HG03175 (cell line): ENCODE results near the gene VSIG10L2.

ENCODE experiments used
- ATAC-seq: cut with Tn5 transposase; IDR thresholded peaks from one replicate; pipeline ENCODE4 v1.9.1; 2021; ENCODE audit warnings: mild to moderate bottlenecking, moderate library complexity; ENCODE audit not compliant: unreplicated experiment

The VSIG10L2 gene

DNA sequence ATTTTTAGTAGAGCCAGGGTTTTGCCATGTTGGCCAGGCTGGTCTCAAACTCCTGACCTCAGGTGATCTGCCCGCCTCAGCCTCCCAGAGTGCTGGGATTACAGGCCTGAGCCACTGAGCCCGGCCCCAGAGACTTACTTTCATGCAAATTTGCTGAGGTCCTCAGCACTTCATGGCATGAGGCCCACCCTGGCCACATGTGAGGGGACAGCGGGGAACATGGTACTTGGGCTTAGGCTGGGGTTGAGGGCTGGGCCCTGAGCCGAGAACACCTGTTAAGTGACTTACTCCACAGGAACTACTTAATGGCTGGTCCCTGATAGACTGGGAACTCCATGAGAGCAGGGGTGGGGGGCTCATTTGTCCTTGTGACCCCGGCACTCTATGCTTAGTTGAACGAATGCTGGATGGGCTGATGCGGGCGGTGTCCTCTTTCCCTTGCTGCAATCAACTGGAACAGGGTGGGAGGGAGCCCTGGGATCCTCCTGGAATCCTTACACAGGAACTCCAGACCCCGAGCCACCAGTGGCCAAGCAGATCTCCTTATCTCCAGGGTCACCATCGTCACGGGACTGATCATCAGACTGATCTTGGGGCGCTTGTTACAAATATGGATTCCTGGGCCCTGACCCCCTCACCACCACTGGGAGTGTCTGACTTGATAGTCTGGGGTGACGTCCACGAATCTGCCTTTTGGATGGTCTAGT, 1.0 kb downstream of the VSIG10L2 start:
- ATAC-seq = no peak

DNA sequence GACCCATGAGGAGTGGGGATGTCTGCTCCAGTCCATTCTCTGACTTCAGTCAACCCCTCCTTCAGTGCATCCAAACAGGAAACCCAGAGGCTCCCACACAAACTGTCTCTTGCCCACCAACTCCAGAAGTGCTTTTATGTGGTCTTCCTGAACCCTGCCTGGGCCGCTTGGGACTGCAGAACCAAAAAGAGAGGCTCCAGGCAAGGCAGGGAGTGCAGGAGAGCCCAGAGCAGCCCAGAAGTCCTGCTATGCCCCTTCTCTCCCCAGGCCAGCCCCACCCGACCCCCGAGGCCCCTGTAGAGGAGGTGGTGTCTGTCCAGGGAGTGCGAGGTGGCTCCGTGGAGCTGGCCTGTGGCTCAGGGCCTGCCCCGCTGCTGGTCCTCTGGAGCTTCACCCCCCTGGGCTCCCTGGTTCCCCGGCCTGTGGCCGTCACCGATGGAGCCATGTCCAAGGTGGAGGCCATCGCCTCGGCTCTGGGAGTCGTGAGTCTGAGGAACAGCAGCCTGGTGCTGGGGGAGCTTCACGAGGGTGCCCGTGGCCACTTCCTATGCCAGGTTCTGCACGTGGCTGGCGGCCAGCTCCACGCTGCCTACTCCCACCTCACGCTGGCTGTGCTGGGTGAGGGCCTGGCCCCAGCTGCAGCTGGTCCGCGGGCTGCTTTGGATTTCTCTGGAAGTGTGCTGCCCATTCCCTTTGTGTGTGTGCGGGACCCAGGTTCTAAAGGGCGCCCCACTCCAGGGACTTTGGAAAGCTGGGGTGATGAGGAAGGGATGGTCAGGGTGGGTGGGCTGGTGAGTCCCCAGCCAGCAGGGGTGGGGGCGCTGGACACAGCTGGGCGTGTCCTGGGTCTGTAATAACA, 1.8 kb downstream of the VSIG10L2 start:
- no peak for ATAC-seq

DNA sequence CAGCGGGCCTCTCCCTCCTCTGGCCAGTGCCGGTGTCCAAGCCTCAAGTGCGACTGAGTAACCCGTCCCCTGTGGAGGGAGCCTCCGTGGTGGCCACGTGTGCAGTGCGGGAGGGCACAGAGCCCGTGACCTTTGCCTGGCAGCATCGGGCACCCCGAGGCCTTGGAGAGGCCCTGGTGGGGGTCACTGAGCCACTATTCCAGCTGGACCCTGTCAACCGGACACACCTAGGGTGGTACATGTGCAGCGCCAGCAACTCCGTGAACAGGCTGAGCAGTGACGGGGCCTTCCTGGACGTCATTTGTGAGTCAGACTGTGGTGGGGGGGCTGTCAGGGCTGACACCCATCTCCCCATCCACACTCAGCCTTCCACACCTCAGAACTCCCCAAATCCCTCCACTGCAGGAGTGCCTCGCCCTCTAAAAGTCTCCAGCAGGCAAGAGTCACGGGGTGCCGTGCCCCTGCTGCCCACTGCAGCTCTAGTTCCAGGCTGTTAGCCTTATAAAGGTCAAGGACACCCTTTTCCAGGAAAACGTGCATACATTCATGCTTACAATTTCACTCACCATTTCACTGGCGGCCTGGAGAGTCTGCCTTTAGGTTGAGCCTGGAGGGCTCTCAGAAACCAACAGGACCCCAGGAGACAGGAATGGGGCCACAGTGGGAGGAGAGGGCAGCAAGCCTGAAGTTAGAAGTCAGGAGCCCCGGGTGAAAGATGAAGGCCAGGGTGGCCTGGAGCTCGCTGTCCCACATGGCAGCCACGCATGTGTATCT, 2.6 kb downstream of the VSIG10L2 start:
- no peak for ATAC-seq

DNA sequence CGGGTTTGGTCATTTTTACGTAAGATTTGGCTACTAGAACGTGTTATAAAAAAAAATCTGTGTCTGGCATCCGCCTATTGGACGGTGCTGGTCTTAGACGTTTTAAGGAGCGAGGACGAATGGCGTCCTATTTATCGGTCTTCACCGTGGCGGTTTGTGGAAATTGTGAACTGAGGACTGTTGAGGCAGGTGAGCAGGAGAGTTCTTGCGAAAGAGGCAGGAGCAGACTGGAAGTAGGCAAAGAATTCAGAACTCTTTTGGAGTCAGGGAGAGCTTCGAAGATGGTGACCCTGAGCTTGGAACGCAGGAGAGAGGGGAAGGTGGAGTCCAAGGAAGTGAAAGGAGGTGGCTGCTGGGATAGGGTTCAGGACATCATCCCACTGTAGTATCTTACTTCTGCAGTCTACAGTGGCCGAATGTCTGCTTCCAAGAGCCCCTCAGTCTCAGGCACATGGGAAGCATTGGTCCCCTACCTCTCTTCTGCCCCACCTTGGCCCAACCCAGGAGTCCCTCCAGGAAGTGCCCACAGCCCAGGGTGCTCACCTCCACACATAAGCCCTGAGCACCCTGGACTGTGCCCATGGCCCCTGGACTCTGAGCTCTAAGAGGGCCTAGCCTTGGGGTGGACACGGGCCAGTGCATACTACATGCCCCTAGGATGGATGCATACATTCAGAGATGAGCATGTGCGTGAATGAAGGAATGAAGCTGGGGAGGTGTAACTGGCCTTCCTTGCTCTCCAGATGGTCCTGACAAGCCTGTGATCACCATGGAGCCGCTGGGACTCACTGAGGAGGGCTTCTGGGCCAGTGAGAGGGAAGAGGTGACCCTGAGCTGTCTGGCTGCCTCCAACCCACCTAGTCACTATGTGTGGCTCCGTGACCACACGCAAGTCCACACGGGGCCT, 3.7 kb downstream of the VSIG10L2 start:
- ATAC-seq = no peak

DNA sequence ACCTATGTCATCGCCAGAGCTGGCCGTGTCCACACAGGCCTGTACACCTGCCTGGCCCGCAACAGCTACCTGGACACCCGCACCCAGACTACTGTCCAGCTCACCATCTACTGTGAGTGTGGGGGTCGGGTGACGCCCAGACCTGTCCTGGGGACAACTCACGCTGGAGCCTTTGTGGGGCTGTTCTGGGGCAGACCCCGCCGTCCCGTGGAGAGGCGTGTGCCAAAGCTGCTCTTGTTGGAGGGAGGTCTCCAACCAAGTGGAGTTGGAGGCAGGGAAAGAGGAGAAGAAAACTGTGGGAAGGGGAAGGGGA, 4.3 kb downstream of the VSIG10L2 start:
- no peak for ATAC-seq

DNA sequence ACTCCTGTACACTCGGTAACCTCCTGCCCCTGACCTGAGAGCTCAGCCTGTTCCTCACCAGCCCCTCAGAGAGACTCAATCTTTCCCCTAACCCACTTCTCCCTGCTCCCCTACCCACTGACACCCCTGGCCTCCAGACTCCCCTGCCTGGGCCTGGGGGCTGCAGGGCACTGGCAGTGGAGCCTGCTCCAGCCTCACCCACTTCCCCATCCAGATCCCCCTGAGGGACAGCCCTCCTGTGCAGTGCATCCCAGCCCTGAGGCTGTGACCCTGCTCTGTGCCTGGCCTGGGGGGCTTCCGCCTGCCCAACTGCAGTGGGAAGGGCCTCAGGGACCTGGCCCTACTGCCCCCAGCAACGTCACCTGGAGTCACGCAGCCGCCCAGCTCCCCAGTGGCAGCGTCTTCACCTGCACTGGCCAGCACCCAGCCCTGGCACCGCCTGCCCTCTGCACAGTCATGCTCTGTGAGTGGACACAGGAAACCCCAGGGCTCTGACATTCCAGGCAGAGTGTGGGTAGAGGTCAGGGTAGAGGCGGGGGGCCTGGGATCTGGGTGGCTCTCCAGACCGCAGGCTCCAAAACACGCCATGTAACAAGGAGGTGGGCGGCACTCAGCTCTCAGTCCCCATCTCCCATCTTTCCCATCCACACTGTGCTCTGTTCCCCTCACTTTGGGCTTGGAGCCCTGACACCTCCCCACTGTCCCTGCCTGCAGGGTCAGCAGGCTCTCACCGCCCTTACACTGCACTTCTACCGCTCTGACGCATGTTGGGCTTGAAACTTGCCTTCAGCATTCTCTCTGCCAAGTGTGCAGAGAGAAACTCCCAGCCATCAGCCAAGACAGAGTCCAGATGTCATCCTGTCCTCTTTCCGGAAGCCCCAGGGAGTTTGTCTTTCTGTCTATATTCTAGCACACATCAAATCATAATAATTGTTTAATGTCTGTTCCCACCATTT, 5.1 kb downstream of the VSIG10L2 start:
- no peak for ATAC-seq

DNA sequence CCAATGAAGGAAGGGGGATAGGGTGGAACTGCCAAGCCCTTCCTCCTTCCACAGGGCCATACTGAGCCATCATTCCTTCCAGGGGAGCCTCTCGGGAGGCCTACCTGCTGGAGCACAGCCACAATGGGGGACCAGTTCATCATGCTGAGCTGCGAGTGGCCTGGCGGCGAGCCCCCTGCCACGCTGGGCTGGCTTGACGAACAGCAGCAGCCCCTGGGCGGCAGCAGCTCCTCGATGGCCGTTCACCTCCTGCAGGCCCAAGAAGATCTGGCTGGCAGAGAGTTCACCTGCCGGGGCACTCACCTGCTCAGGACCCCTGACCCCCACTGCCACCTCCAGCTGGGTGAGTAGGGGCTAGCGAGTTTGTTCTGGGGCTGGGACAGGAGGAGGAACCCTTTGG, 5.9 kb downstream of the VSIG10L2 start:
- ATAC-seq = no peak

DNA sequence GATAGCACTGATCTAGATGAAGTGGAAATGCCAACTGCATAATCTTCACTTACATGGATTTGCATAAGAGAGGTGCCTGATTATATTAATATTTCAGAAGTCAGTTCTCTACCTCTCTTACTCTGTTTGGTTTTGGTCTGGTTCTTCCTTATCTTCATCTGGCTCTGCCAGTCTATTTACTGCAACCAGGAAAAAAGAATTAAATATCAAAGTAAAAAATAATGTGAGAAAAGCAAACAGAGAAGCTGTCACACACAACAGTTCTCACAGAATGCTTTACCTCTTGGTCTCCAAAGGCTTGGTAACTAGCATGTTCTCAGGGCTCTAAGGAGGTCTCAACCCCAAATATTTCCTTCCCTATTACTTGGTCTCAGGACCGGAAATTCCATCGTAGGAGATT, 6.7 kb downstream of the VSIG10L2 start:
- ATAC-seq = no peak

DNA sequence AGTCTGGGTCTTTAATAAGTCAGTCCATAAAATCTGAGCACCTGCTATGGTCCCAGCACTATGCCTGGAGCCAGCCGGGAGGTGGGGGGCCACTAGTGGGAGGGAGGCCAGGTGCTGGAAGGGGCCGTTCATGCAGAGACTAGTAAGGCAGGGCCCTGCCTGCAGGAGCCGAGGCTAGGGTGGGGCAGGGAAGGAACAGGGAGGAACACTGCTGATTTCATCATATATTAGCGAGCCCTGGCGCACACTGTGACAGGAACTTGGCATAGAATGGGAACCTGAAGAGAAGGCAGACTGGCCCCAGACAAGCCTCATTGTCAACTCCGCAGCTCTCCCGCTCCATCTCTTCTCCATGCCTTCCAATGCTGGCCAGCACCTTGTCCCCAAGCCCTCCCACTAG, 7.1 kb downstream of the VSIG10L2 start:
- no peak for ATAC-seq

DNA sequence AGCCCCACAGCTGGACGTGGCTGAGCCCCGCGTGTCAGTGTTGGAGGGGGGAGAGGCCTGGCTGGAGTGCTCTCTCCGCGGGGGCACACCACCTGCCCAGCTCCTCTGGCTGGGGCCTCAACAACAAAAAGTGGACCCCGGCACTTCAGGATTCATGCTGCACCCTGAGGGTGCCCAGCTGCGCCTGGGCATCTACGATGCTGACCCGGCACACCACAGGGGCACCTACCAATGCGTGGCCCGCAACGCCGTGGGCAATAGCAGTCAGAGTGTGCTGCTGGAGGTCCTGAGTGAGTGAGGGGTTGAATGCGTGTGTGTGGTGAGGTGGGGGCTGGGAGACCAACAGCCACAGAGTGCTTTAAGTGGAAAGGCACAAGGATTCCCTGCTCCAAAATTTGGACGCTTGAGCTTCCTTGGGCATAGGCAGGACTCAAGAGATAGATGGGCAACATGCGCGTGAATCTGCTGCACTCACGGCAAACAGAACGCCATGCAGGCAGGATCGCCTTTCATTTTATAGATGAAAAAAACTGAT, 7.6 kb downstream of the VSIG10L2 start:
- ATAC-seq = no peak

DNA sequence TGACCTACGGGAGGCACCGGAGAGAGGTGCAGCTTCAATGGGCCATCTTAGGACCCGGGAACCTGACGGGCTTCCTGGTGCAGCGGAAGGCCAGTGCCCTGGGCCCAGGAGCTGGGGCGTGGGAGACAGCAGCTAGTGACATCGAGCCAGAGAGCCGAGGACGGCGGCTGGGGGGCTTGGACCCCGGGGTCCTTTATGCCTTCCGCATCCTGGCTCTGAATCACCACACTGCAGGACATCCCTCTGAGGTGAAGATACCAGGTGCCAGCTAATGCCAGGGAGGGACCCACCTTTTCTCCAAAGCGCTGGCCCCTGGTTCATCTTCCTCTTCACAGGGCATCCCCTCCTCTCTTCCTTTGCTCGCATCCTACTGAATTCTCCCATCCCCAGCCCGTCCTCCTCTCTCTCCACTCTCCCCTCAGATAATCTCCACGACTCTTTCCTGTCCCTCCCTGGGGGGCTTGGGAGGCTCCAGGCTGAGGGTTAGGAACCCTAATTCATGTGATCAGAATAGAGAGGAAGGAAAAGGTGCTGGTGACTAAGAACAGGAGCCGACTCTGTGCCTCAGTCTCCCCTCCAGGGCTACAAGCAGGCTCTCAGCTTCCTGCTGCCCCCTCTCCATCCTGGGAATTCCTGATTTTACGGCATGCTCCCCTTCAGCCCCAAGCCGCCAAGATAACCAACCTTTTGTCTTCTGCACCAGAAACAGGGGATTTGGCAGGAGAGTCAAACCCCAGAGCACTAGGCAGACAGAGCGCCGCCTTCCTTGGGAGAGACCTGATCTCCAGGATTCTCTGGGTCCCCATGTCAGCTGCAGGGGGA, 8.5 kb downstream of the VSIG10L2 start:
- ATAC-seq = no peak

DNA sequence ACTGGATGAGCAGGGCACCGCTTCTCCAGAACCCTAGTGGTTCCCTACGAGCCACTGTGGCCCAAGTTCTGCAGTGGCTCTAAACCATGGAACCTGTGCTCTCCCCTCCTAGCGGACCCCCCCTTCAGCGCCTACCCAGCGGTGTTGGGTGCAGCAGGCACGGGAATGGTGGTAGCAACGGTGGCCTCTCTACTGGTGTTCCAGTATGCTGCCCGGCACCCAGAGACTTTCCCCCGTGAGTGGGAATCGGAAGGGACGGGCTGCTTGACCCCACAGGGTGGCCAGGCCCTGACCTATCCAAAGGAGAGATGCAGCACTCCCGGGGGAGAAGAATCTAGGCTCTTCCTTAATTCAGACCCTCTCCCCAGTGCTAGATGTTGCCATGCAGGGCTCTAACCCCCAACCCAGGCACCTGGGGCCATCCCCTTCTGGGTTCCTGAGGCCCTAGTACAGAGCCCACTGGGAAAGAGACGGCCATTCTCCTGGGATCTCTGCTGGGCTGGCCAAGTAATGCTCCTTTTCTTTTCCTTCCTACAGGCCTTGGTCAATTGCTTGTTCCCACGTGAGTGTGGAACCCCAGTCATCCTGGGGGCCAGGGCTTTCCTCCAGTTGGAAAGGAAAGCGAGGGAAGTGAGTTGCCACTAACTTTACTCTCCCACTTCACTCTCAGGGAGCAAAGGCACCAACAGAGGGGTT, 9.2 kb downstream of the VSIG10L2 start:
- no peak for ATAC-seq

DNA sequence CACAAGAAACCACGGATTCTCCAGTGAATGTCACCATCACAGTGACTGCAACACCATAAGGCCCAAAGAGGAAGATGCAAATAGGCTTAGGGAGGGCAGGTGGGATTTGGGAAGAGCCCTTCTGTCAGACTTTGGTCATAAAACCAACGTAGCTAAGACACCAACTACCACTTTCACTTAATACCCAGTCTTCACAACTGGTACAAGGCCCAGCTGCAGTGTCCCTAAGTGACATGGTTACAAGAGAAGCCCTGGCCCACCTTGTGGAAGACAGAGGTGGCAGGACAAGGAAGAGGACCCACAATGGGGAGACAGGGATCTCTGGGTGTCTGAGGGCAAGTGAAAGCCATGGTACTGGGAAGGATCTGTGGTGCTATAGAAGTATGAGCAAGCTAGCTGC, 10.0 kb downstream of the VSIG10L2 start:
- no peak for ATAC-seq

DNA sequence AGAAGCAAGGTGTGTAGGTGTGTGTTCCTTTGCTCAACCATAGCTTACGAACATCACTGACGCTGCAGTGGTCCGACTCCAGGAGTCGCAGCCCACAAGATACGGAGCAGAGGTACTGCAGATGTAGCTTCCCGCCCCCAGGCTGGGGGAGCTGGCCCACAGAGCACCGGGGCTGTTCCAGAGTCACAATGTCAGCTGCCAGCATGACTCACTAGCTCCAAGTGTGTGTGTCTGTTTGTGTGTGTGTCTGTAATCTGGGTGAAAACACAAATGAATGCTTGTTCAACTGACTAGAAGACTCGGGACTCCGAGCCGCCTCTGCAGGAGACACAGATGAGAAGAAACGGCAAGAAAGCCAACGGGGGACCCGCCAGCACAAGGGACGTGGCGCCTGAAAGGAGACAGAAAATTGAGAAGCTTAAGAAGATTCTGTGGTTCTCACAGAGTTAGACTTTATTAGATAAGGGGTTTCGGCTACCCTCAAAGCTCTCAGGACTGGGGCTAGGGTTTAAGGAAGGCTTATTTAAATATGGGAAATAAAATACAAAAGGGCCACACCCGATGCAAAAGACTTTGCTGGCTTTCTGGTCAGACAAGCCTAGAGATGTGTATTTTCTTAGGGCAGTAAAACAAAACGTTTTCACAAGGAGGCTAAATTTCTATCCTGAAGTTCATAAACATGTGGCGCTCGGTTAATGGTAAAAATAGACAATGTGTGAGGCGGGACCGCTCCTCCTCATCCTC, 10.7 kb downstream of the VSIG10L2 start:
- no peak for ATAC-seq

DNA sequence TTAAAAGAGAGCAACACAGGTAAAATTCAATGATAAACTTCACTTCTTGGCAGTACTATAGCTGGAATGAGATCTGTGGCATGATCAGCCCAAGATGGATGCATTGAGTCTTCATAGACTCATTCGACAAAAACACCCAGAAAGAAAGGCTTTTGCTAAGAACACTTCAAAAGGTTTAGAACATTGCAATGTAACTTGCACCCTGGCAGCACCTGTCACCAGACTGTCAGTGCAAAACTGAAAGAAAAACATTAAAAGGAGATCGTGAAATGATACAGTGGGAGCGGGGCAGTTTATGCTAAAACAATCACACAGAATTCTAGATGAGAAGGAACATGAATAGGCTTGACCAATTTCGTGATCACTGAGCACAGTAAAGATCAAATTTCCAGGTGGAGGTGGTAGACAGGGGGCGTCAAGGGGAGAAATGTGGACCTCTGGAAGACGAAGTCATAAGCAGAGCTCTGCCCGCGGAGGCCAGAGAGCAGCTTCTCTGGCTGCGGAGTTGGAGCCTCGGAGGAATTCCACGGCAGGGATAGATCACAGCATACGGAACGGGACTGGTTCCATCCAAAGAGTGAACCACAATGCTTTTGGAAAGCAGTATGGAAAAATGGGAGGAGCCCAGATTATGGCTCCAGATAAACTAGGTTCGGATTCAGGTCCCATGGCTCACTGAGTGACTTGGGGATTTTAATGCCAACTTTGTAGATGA, 11.9 kb downstream of the VSIG10L2 start:
- no peak for ATAC-seq

DNA sequence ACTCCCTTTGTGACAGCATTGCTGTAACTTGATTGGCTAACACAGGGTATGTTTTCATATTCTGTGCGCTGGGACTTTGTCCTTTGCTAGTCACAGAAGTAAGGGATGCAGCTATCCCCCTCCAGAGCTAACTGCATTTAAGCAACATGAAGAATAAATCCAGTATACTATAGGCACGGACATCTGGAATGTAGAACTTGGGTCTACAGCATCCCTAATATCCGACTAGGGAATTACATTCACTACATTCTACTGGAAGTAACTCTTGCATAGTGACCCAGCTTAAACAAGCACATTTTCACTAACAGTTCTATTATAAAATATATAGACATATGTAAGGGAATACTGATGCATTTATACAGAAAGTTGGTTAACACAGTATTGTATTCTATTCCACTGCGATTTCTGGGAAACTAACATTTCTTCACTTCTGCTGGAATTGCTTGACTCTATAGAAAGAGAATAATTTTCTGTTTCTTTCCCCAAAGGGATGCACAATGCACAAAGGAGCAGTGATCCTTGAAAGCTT, 13.1 kb downstream of the VSIG10L2 start:
- no peak for ATAC-seq
